HuH-7 (cell line): Measurements from ENCODE around the gene TCFL5.

Experiments used
- DNase-seq: peaks from one replicate; pipeline ENCODE4 v3.0.0; 2011; ENCODE audit warnings: low spot score

TCFL5 gene

DNA sequence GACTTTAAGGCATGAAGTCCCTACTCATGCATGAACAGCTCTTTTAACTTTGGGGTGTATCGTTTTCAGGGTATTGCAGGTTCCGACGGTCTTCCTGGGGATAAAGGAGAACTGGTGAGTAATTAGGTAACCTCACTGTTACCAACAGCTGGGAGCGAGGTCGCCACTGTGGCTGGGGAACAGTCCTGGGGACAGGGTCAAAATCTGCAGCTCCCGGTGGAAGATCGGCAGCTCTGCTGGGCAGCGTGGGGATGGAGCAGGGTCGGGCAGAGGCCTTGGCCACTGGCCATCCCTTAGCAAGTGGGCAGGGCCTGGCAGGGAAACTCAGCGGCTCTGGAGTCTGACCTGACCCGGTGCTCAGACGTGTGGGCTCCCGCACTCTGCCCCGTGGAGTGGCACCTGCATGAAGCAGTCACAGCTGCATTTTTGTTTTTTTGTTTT, 28.7 kb downstream of the TCFL5 start:
- no peak for DNase-seq

DNA sequence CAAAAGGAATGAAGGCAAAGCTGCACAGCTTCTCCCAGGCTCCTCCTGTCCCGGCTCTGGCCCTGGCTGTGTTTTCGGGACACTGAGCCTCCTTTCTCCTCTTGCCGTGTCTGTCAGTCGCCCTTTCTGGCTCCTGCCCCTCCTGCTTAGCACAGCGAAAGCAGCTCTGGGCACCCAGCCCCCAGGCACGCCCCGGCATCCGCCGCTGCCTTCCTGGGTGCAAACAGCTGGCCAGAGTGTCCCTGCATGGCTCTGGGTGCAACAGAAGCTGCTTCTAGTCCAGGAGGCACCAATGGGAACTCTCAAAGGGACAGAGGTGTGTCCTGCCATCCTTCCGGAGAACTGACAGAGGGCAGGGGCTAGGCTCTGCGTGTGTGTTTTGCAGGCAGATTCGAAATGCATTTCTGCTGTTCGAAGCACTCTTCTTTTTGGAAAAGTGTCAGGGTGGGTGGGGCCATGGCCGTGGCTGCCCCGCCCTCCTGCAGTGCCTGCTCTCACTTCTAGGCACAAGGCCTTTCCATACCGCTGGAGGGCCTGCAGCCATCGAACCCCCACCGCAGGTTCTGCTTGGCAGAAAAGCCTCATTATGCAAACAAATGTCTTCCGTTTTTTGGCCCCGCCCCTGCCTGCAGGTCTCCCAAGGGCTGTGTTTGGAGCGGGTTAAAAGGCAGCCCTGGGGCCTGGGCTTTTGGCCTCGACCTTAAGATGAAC, 29.3 kb downstream of the TCFL5 start:
- no peak for DNase-seq

- DNase-seq = no peak
These were observed 29.8 kb downstream of the TCFL5 start for GRCh38 chr20:62831854-62832211.

DNA sequence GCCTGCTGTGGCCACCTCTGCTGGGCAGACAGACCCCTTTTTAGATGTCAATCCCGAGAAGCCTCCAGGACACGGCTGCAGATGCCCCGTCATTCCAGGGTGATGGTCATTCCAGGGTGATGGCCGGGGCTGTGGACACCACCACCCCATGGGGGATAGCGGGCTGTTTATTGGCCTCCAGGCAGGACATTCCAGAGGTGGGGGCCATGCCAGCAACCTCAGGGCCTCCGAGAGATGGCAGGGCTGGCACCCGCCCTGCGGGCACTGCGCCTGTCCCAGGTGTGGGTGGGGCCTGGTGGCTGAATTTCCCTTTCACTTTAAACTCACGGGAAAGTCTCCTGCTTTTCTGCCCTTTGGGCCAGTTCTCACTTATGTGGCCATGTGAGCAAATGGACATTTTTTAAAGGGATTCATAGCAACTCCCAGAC, 30.2 kb downstream of the TCFL5 start:
- no peak for DNase-seq

GRCh38 chr20:62830821-62831220, 30.8 kb downstream of the TCFL5 start:
- no peak for DNase-seq

DNA sequence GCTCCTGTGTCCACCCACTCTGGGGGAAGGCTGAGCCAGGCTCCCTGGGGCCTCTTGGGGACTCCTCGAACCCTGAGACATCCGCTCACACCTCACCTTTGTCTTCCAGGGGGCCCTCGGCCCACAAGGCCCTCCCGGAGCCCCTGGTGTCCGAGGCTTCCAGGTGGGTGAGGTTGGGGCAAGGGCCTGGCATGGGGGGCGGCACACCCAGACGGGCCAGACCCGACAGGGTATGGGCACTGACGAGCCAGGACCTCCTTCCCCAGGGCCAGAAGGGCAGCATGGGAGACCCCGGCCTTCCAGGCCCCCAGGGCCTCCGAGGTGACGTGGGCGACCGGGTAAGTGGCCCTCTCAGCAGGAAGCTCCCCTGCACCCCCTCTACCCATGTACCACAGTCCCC, 31.4 kb downstream of the TCFL5 start:
- no peak for DNase-seq

DNA sequence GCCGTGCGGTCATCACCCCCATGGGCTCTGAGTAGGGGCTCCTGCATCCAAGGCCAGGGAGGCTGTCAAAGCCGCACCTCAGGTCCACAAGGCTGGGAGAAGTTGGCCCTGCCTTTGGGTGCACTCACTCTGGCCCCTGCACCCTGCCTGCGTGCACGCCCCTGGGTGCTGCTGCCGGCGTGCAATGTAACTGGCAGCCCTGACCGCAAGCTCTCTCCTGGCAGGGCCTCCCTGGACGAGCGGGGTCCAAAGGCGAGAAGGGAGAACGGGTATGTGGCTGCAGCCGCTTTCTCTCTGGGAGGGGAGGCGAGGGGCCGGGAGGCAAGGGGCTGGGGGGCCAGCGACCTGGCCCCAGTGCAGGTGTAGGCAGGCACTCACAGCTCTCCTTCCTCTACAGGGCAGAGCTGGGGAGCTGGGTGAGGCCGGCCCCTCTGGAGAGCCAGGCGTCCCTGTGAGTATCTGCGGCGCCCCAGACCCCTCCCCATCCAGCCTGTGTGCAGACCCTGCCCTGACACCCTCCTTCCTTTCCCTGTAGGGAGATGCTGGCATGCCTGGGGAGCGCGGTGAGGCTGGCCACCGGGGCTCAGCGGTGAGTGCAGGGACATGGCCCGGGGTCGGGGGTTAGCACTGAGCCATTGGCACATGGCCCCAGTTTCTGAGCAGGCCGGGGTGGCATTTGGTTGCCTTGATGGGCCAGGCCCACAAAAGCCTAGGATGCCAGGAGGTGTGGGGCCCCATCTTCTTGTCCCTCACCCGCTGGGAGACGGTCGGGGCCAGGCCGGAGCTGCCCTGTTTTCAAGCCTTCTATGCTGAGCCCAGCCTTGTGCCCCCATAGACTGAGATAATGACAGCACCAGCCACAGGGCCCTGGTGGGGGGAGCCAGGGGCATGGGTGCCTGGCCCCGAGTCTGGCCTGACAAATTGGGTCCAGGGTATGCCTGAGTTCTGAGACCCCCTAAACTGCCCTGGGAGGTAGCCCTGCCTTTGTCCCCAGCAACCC, 32.1 kb downstream of the TCFL5 start:
- no peak for DNase-seq

- no peak for DNase-seq
These were observed 33.0 kb downstream of the TCFL5 start for GRCh38 chr20:62828511-62829230.

DNA sequence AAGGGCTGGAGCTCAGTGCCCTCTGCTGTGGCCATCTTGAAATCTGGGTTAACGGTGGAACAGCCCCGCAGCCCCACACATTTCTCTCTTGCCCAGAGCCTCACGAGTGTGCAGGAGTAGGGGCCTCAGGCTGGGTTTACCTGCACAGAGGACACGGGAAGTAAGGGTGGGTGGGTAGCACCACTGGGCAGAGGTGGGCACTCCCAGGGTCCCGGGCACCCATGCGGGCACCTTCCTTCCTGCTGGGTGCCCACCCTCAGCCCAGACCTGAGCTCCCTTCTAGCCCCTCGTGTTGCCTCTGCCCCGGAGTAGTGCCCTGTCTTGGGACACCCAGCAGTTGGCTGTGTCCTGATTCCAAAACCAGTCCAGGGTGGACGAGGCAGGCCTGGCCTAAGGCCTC, 33.6 kb downstream of the TCFL5 start:
- no peak for DNase-seq

GRCh38 chr20:62827311-62828038, 34.1 kb downstream of the TCFL5 start:
- no peak for DNase-seq

DNA sequence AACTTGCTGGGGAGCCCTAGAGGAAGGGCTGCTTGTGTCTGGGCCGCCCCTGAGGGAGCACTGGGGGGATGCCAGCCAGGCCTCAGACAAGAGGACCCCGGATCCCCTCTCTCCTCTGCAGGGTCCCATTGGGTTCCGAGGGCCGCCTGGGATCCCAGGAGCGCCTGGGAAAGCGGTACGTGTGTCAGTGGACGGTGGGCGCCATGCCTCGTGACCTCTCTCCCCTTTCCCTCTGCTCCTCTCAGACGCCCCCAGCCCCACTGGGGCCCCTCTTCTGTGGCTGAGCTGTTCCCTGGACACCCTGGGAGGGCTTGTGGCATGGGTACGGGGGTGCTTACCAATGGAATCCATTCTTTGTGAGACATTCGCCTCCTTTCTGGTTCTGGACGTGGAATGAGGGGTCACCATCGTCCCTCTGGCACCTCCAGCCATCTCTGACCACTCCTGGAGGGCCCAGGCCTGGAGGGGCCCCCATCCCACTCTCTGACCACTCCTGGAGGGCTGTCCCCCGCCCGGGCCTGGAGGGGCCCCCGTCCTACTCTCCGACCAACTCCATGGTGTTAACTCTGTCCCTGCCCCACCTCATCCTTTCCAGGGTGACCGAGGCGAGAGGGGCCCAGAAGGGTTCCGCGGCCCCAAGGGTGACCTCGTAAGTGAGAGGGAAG, 34.8 kb downstream of the TCFL5 start:
- DNase-seq = no peak

DNA sequence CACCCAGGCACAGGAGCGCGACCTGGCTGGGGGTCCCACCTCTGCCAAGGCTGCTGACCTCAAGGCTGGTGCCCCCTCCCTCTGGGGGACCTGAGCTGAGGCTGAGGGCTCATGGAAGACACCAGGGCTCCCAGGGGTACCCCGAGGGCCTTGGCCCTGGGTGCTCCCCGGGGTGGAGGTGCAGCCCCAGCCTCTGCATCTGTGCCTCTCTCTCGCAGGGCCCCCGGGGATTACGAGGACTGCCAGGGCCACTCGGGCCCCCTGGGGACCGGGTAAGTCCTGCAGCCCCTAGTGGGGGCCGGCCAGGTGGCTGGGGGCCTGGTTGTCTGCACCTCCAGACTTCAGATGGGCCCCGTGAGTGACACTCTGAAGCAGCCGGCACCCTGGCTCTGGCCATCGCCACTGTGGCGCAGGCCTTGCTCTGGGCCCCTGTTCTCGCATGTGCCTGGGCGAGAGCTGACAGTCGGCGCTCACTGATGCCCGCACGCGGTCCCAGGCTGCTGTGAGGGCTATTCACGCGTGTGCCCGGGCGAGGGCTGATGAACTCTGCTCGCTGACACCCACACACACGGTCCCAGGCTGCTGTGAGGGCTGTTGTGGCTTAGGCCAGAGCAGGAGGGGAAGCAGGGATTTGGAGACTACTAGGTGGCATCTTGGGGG, 35.5 kb downstream of the TCFL5 start:
- no peak for DNase-seq

GRCh38 chr20:62825333-62825985, 36.2 kb downstream of the TCFL5 start:
- DNase-seq = no peak

DNA sequence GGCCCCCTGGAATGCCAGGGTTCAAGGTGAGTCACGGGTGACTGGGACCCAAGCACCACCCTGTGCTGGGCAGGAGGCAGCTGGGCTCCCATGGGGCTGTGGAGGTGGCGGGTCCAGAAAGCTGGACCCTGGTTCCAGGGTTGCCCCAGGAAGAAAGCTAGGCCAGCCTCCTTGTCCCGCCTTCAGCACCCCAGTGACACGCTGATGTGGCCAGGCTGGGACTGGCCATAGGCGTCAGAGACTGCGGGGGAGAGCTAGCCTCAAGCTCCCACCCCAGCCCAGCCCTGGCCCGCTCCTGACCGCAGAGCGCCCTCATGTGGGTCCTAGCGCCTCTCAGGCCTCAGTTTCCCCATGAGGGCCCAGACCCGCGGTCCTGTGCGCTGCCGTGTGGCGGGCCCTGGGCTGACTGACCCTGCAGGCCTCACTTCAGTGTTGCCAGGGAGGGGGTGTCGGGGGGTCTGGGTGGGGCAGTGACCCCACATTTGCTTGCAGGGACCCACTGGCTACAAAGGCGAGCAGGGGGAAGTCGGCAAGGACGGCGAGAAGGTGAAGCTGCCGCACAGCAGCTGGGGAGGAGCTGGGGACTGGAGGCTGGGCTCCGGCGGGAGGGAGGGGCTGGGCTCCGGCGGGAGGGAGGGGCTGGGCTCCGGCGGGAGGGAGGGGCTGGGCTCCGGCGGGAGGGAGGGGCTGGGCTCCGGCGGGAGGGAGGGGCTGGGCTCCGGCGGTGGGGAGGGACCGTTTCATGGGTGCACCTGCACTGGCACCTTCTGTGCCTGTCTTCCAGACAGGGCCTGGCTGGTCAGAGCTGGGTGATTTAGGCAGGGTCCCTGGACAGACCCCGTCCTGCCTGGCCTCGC, 36.9 kb downstream of the TCFL5 start:
- peak; percentile 89 for DNase-seq

GRCh38 chr20:62823688-62824475, 37.7 kb downstream of the TCFL5 start:
- no peak for DNase-seq

GRCh38 chr20:62822788-62823651, 38.6 kb downstream of the TCFL5 start:
- DNase-seq = peak; percentile 99

DNA sequence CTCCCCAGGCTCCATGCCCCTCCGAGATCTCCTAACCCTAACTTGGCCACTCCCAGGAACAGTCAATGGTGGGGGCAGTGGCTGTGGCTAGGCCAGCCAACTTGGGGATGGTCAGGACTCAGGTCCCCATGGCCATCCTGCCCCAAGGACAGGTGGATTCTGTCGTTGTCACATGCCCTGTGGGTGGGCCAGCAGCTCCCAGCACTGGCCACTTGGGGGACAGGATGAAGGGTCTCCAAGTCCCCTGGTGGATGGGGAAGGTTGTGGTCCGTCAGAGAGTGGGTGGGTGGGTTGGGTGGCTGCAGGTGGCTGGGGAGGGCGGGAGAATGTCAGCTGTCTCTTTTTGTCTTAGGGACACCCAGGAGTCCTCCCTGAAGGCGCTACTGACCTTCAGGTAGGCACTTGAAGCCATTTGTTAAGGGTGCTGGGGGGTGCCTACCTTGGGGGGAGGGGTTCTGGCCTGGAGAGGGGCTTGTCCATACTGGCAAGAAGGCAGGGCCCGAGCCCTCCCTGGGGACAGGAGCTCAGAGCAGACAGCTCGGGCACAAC, 39.3 kb downstream of the TCFL5 start:
- DNase-seq = no peak
